Measurements from ENCODE around the gene OR4C45.

GRCh38 chr11:50072226-50073112 is 39.8 kb downstream of the OR4C45 start:
- TF ChIP-seq CTCF (IDR thresholded peaks at IDR 0.05 in 4 of 5, conservative IDR thresholded peaks at IDR 0.05 in 1 of 5) (no peak), POLR2A (IDR thresholded peaks at IDR 0.05) (no peak)

Measured in gastrocnemius medialis (tissue), 4 donors.